BJ (cell line): ENCODE measurements around the gene DNAJB2. TPM values are rescaled to one million over a fixed set of nuclear protein-coding genes. Genes with fewer than 3 reads are reported as not detected.

Experiments
- CTCF ChIA-PET: fragments of 350-600 bp; formaldehyde crosslinking; extraction: SDS; loops from one replicate; lab custom pipeline; 2021; ENCODE audit warnings: antibody characterized with exemption, inconsistent platforms; lab: Yijun Ruan, JAX
- POLR2A ChIA-PET: fragments of 300-600 bp; sonication (Branson Sonifier 250); formaldehyde crosslinking; extraction: SDS; loops from one replicate; lab custom pipeline; 2021; ENCODE audit warnings: antibody characterized with exemption; lab: Charles Lee
- DNase-seq: peaks from one replicate; pipeline ENCODE4 v3.0.0-alpha.2; 2011; ENCODE audit warnings: low read depth
- H3K27me3 ChIP-seq: 2 replicates; pipeline ENCODE4 v1.6.0; 2011; ENCODE audit warnings: low read length; ENCODE audit not compliant: control insufficient read depth, insufficient read depth
- H3K36me3 ChIP-seq: 2 replicates; pipeline ENCODE4 v1.5.1; 2011; ENCODE audit warnings: low read length; ENCODE audit not compliant: control insufficient read depth, insufficient read depth
- H3K4me3 ChIP-seq: 2 replicates; pipeline ENCODE4 v1.5.1; 2011; ENCODE audit warnings: low read depth, mild to moderate bottlenecking, control low read depth, low read length
- CTCF ChIP-seq: IDR thresholded peaks from 2 replicates; pipeline ENCODE4 v1.5.1; 2011; ENCODE audit warnings: low read depth, mild to moderate bottlenecking, control low read depth, inconsistent platforms, low read length, moderate library complexity; ENCODE audit not compliant: insufficient read depth
- polyA plus RNA-seq: library from polyadenylated mRNA; depleted of rRNA; stranded (reverse); fragments of >200 nt; gene quantifications from 2 replicates; pipeline ENCODE4 v1.2.3, GENCODE V29; 2011

DNAJB2 gene
- polyA plus RNA-seq, 1 experiment = 57.3 TPM

DNA sequence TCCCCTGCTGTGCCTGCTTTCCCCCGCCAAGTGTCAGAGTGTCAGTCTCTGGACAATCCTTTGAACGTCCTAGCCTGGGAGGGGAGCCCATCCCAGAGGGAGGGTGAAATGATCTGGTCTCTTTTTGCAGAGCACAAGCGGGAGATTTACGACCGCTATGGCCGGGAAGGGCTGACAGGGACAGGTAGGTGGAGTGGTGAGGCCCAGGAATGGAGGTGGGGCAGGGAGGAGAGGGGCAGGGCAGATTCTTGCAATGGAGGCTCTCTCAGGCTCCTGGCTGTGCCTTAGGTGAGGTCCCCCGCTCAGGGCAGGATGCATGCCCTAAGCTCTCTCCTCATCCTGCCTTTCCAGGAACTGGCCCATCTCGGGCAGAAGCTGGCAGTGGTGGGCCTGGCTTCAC is 2.4 kb downstream of the DNAJB2 start:
- CTCF ChIA-PET = interaction anchor here (20.1 kb wide), 1 partner anchor 14 kb away, joined by 403 read pairs; no protein-coding TSS in a partner anchor
- Histone ChIP-seq H3K27me3 (no peaks in the 10 kb centered on the region), H3K4me3 (no peak overlapping the region), H3K36me3 (peaks cover 24% of the 10 kb centered on the region)
- POLR2A ChIA-PET = no interaction called here
- no peak for TF ChIP-seq CTCF
- no peak for DNase-seq

GRCh38 chr2:219282375-219282774 is 3.2 kb downstream of the DNAJB2 start:
- DNase-seq = no peak
- POLR2A ChIA-PET = no interaction called here
- peaks cover 26% of the 10 kb centered on the region for H3K36me3 ChIP-seq
- CTCF ChIA-PET = interaction anchor here (1.1 to 20.1 kb wide), 2 partner anchors 13 to 123 kb away, joined by 3 to 403 read pairs; no protein-coding TSS in a partner anchor
- TF ChIP-seq CTCF = no peak
- no peaks in the 10 kb centered on the region for H3K27me3 ChIP-seq
- no peak overlapping the region for H3K4me3 ChIP-seq

DNA sequence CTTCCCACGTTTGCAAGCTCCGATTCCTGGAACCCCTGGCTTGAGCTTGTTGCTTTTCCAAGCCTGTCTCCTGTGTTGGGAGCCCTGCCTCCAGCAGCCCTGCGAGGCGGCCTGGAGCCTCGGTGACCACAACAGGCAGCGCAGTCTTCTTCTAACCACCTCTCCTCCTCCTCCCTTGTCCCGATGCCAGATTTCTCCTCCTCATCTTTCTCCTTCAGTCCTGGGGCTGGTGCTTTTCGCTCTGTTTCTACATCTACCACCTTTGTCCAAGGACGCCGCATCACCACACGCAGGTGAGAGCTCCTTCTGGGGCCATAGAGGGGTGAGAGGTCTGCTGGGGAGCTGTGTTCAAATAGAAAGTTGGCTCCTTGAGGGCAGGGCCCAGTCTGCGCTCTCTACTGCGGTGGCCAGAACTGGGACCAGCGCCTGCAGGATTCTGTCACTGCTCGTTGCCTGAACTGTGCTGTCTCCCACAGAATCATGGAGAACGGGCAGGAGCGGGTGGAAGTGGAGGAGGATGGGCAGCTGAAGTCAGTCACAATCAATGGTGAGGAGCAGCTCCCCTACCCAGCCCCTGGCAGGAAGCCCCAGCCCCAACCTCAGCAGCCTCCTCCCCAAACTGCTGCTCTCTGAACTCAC is 3.9 kb downstream of the DNAJB2 start:
- TF ChIP-seq CTCF = no peak
- Histone ChIP-seq H3K27me3 (no peaks in the 10 kb centered on the region), H3K4me3 (no peak overlapping the region), H3K36me3 (peaks cover 26% of the 10 kb centered on the region)
- ChIA-PET CTCF (interaction anchor here (1.1 to 20.1 kb wide), 2 partner anchors 12 to 124 kb away, joined by 3 to 403 read pairs; no protein-coding TSS in a partner anchor), POLR2A (no interaction called here)
- DNase-seq = no peak

DNA sequence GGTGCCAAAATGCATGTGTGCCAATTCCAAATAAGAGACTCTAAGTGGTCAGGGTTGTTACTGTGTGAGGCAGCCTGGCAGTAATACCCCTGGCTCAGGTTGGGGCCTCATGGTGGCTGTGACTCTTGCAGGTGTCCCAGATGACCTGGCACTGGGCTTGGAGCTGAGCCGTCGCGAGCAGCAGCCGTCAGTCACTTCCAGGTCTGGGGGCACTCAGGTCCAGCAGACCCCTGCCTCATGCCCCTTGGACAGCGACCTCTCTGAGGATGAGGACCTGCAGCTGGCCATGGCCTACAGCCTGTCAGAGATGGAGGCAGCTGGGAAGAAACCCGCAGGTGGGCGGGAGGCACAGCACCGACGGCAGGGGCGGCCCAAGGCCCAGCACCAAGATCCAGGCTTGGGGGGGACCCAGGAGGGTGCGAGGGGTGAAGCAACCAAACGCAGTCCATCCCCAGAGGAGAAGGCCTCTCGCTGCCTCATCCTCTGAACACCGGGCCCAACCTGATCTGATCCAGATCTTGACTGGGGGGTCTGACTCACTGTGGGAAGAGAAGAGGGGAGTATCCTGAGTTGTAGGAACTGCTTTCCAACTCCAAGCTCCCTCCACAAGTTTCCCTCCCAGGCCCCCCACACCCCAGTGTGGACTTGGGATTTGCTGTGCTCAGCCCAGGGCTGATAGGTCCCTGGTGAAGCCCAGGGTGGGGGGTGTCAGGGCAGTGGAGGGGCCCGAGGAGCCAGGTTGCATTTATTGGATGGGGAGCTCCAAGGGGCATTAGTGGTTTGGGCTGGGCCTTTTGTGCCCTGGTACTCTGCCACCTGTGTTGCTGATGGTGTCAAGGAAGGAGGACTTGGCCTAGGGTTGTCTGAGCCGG is 5.6 kb downstream of the DNAJB2 start:
- H3K36me3 ChIP-seq = peaks cover 26% of the 10 kb centered on the region
- no peaks in the 10 kb centered on the region for H3K27me3 ChIP-seq
- ChIA-PET CTCF (interaction anchor here (0.6 to 20.7 kb wide), 5 partner anchors 4 to 125 kb away, joined by 3 to 403 read pairs (median 5); partner anchors contain the start of genes DNAJB2 and PTPRN), POLR2A (no interaction called here)
- no peak for DNase-seq
- H3K4me3 ChIP-seq = no peak overlapping the region
- TF ChIP-seq CTCF = no peak

- H3K27me3 ChIP-seq = no peaks in the 10 kb centered on the region
- DNase-seq = no peak
- CTCF ChIA-PET = interaction anchor here (1.6 to 20.7 kb wide), 3 partner anchors 4 to 115 kb away, joined by 3 to 403 read pairs (median 403); partner anchors contain the start of gene DNAJB2
- POLR2A ChIA-PET = no interaction called here
- peaks cover 26% of the 10 kb centered on the region for H3K36me3 ChIP-seq
- no peak overlapping the region for H3K4me3 ChIP-seq
- TF ChIP-seq CTCF = no peak
Measured at GRCh38 chr2:219285373-219285735, 6.2 kb downstream of the DNAJB2 start.
